ENCODE results near the gene RAB31.

GRCh38 chr18:9831723-9832199 is 123.7 kb downstream of the RAB31 start:
- TF ChIP-seq CTCF (conservative IDR thresholded peaks at IDR 0.05 in 1 of 2, IDR thresholded peaks at IDR 0.05 in 1 of 2; ENCODE audit: extremely low read depth in 1 of 2, insufficient read depth in 1 of 2, low read depth in 1 of 2, low read length in 2 of 2): no peak
- TF ChIP-seq EZH2 (IDR thresholded peaks at IDR 0.05; ENCODE audit: borderline replicate concordance, low read length): no peak
